T-cell (primary cell): ENCODE measurements around the gene SORBS1. TPM values are rescaled to one million over a fixed set of nuclear protein-coding genes. Genes with fewer than 3 reads are reported as not detected.

Experiments used
- ATAC-seq, 4 experiments: fragments of 200-7000 bp in 3 of 4; fragments of 150-1000 bp in 1 of 4; cut with Tn5 transposase; replicated peaks in 1 of 4; 1 replicate in 3 of 4; 2 replicates in 1 of 4; pipeline ENCODE4 v1.10.0; 2021; ENCODE audit warnings: moderate library complexity in 3 of 4, mild to moderate bottlenecking in 2 of 4, moderate number of reproducible peaks in 1 of 4
- CTCF ChIA-PET, 2 donors: fragments of 300-600 bp; sonication (Branson Sonifier 250); formaldehyde crosslinking; loops; one replicate each; lab custom pipeline; 2022; ENCODE audit warnings: antibody characterized with exemption in 2 of 2; lab: Charles Lee
- POLR2A ChIA-PET, 2 donors: fragments of 300-600 bp; sonication (Branson Sonifier 250); formaldehyde crosslinking; loops; one replicate each; lab custom pipeline; 2022; ENCODE audit warnings: antibody characterized with exemption in 2 of 2; lab: Charles Lee
- DNase-seq, 35 experiments: peaks; one replicate each; pipeline versions ENCODE4 v3.0.0 to v3.0.0-alpha.2; 2013 to 2023
- H3K27ac ChIP-seq: one replicate; pipeline ENCODE4 v1.5.1; 2013; ENCODE audit warnings: low read length
- H3K27me3 ChIP-seq, 2 experiments: replicated peaks in 1 of 2; 1 replicate in 1 of 2; 2 replicates in 1 of 2; pipeline versions ENCODE4 v1.6.1 to v1.7.0; 2013; ENCODE audit warnings: low read length in 1 of 2, mixed read lengths in 1 of 2; ENCODE audit not compliant: control insufficient read depth in 2 of 2, insufficient read depth in 2 of 2; ENCODE audit errors: extremely low read depth in 1 of 2
- H3K36me3 ChIP-seq, 2 donors: 1 replicate in 1 of 2; 2 replicates in 1 of 2; pipeline versions ENCODE4 v1.6.1 to v1.7.0; 2013; ENCODE audit warnings: low read length in 1 of 2; ENCODE audit not compliant: control insufficient read depth in 2 of 2, insufficient read depth in 1 of 2; ENCODE audit errors: extremely low read depth in 1 of 2
- H3K4me1 ChIP-seq, 2 experiments: 1 replicate in 1 of 2; 2 replicates in 1 of 2; pipeline versions ENCODE4 v1.6.1 to v1.7.0; 2013; ENCODE audit warnings: low read length in 2 of 2, mixed read lengths in 1 of 2; ENCODE audit not compliant: insufficient read depth in 2 of 2, control insufficient read depth in 1 of 2; ENCODE audit errors: extremely low read depth in 1 of 2
- H3K4me3 ChIP-seq, 2 donors: 1 replicate in 1 of 2; 2 replicates in 1 of 2; pipeline versions ENCODE4 v1.5.1 to v1.7.0; 2013; ENCODE audit warnings: mild to moderate bottlenecking in 2 of 2, low read length in 1 of 2, moderate library complexity in 1 of 2; ENCODE audit not compliant: control insufficient read depth in 1 of 2; ENCODE audit errors: extremely low read depth in 1 of 2
- H3K9me3 ChIP-seq: 2 replicates; pipeline ENCODE4 v1.7.0; 2013
- H3K27ac Mint-ChIP-seq, 2 donors: one replicate each; pipeline ENCODE4 v1.8.0; 2020 to 2021; ENCODE audit warnings: mild to moderate bottlenecking in 2 of 2, mixed read lengths in 2 of 2
- H3K27me3 Mint-ChIP-seq, 2 donors: one replicate each; pipeline ENCODE4 v1.8.0; 2021 to 2022; ENCODE audit warnings: mixed read lengths in 2 of 2
- H3K36me3 Mint-ChIP-seq: one replicate; pipeline ENCODE4 v1.8.0; 2021; ENCODE audit warnings: mixed read lengths
- H3K4me1 Mint-ChIP-seq, 3 donors: one replicate each; pipeline ENCODE4 v1.8.0; 2020 to 2022; ENCODE audit warnings: mixed read lengths in 3 of 3, mild to moderate bottlenecking in 1 of 3
- H3K4me3 Mint-ChIP-seq, 3 donors: one replicate each; pipeline ENCODE4 v1.8.0; 2020 to 2022; ENCODE audit warnings: mild to moderate bottlenecking in 3 of 3, mixed read lengths in 3 of 3, moderate library complexity in 3 of 3
- H3K9me3 Mint-ChIP-seq, 3 donors: one replicate each; pipeline ENCODE4 v1.8.0; 2020 to 2022; ENCODE audit warnings: mixed read lengths in 3 of 3
- WGBS: methylation state at CpG from one replicate; pipeline ENCODE4 v1.1.5; 2013; ENCODE audit warnings: missing lambda C conversion rate; ENCODE audit not compliant: insufficient coverage; 5-methylcytosine and 5-hydroxymethylcytosine counted together
- total RNA-seq, 35 experiments: library from RNA in 6 of 35; stranded (reverse) in 6 of 35; fragments of 120-200 nt in 1 of 35; gene quantifications; one replicate each; pipeline versions ENCODE4 v1.2.1 to v1.2.4 and lab custom pipeline; 2013 to 2026

The SORBS1 gene
- total RNA-seq, 5 donors from 2014 or later (not counting 1 experiment from before 2014, with no cell fraction given): 0.98 to 2.4 (median 1.8) TPM

GRCh38 chr10:95280637-95281036, 280.5 kb downstream of the SORBS1 start:
- peaks cover 0 to 8% of the 10 kb centered on the region in 2 experiments for H3K4me1 ChIP-seq
- no peak overlapping the region for H3K27ac ChIP-seq
- DNase-seq (no peak), ATAC-seq (no peak)
- no peaks in the 10 kb centered on the region for H3K9me3 ChIP-seq
- POLR2A ChIA-PET: no interaction called here
- no peaks in the 10 kb centered on the region for H3K36me3 ChIP-seq
- peaks cover 0 to 2% (median 0%) of the 10 kb centered on the region in 3 donors for H3K4me1 Mint-ChIP-seq
- WGBS: no CpG with 5 or more reads among the region's 2 CpGs
- H3K27me3 Mint-ChIP-seq: no peaks in the 10 kb centered on the region
- H3K9me3 Mint-ChIP-seq: no peaks in the 10 kb centered on the region
- peaks cover 0 to 3% of the 10 kb centered on the region in 2 experiments for H3K27me3 ChIP-seq
- H3K4me3 Mint-ChIP-seq: no peak overlapping the region
- H3K27ac Mint-ChIP-seq: no peak overlapping the region
- no peak overlapping the region for H3K4me3 ChIP-seq
- no peaks in the 10 kb centered on the region for H3K36me3 Mint-ChIP-seq
- CTCF ChIA-PET: no interaction called here

DNA sequence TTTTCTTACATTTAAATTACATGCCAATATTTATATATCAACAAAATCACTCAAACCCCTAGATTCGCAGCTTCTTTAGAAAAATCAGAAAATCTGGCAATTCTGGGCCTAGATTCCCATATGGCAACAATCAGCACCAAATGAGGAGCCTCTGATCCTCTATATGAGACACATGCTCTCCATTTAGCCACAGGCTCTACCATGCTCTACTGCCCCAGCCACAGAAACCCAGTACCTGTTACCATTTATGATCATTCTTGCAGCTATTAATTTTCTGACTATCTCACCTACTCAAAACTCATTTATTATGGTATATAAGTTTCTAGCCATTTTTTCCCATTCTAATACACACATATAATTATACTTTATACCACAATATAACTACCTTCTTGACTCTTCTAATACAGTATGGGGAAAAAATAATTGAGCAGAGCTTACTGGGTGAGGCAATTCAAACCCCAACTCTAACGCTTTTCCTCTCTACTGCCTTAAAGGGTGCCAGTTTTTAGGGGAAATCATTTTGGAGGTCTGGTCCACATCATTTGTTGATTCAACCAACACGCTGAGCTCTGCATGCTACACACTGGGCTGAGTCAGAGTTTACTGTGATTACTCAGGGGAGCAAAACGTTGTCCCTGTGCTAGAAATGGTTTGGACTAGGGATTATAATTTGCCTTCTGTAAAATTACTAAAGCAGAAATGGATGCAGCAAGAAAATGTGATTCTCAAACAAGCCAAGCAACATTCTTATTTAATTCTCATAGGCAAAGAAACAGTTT, 281.9 kb downstream of the SORBS1 start:
- ChIA-PET POLR2A (no interaction called here), CTCF (interaction anchor here in 1 of 2 donors (0.6 kb wide), 1 partner anchor 652 kb away, joined by 3 read pairs; no protein-coding TSS in a partner anchor)
- H3K27ac Mint-ChIP-seq: no peak overlapping the region
- DNase-seq (no peak), ATAC-seq (no peak)
- Histone ChIP-seq H3K9me3 (no peaks in the 10 kb centered on the region), H3K27ac (no peak overlapping the region), H3K36me3 (no peaks in the 10 kb centered on the region), H3K27me3 (no peaks in the 10 kb centered on the region), H3K4me3 (no peak overlapping the region), H3K4me1 (no peaks in the 10 kb centered on the region)
- WGBS: 90% methylated on average over 2 of the region's 4 CpGs
- H3K36me3 Mint-ChIP-seq: no peaks in the 10 kb centered on the region
- no peaks in the 10 kb centered on the region for H3K9me3 Mint-ChIP-seq
- H3K27me3 Mint-ChIP-seq: no peaks in the 10 kb centered on the region
- peaks cover 0 to 2% (median 0%) of the 10 kb centered on the region in 3 donors for H3K4me1 Mint-ChIP-seq
- no peak overlapping the region for H3K4me3 Mint-ChIP-seq

DNA sequence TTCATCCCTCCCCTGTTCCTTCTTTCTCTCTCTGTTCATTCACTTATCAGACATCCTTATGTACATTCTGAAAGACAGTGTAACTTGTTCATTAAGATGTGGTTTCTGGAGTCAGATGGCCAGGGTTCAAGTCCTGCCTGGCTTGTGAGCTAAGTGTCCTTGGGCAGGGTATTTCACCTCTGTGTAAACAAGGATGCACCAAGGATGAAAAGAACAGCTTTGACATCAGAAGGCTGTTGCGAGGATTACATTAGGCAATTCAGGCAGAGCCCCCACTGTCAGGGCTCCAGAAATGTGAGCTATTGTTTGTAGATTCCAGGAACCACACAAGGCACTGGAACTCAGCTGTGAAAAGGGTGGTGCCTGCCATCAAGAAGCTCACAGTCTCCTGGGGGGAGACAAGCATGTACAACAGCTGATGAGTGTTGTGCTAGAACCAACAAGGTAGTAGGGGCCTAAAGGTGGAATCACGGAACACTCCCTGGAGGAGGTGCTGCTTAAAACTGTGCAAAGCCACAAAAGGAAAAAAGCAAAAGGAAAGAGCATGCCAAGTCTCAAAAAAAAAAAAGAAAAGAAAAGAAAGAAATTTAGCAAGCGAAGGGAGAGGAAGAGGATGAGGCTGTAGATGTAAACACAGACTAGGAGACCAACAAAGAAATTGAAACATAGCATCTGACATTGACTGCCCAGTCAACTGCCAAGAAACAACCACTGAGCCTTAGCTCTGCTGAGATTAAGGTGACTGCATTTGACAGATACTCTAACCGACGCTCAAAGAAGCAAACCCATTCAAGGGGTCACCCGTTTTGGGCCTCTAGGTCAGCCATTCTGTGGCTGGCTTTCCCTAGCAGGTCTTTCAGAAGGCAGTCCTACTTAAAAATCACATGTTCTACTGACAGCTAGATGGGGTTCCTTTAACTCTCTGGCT, 282.8 kb downstream of the SORBS1 start:
- H3K9me3 ChIP-seq: no peaks in the 10 kb centered on the region
- Mint-ChIP-seq H3K9me3 (no peaks in the 10 kb centered on the region), H3K36me3 (no peaks in the 10 kb centered on the region), H3K27ac (no peak overlapping the region), H3K4me3 (no peak overlapping the region), H3K27me3 (no peaks in the 10 kb centered on the region), H3K4me1 (peaks cover 0 to 2% (median 0%) of the 10 kb centered on the region in 3 donors)
- 90% methylated on average over 5 of the region's 6 CpGs for WGBS
- POLR2A ChIA-PET: no interaction called here
- DNase-seq (no peak), ATAC-seq (no peak)
- no peaks in the 10 kb centered on the region for H3K27me3 ChIP-seq
- H3K27ac ChIP-seq: no peak overlapping the region
- H3K4me1 ChIP-seq: no peaks in the 10 kb centered on the region
- CTCF ChIA-PET: no interaction called here
- no peaks in the 10 kb centered on the region for H3K36me3 ChIP-seq
- H3K4me3 ChIP-seq: no peak overlapping the region

DNA sequence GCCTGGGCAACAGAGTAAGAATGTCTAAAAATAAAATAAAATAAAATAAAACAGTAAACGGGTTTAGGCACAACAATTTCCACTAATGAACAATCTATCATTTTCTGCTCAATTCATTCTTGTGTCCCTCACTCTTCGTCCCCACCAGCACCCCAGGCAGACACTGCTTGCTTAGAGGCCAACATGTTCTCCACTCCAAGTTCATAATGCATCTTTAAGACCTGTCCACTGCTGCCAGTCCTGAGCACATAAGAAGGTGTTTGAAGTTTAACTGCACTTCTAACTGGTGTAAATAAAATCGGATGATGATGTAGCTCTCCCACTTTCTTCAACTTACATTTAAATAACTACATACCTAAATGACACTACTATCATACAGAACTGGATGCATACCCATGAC, 283.6 kb downstream of the SORBS1 start:
- no peak for DNase-seq

DNA sequence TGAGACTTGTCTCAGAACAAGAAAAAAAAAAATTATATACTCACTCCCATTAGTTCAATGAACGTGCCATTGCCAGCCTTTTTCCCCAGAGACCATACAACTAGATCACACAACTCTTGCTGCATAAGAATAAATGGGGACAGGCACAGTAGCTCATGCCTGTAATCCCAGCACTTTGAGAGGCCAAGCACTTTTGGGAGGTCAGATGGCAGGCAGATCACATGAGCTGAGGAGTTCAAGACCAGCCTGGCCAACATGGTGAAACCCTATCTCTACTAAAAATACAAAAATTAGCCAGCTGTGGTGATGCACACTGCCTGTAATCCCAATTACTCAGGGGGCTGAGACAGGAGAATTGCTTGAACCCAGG, 284.0 kb downstream of the SORBS1 start:
- H3K4me1 Mint-ChIP-seq: peaks cover 0 to 2% (median 0%) of the 10 kb centered on the region in 3 donors
- H3K9me3 Mint-ChIP-seq: no peaks in the 10 kb centered on the region
- ATAC-seq (no peak), DNase-seq (no peak)
- 67% methylated on average over 1 of the region's 1 CpG for WGBS
- Histone ChIP-seq H3K27ac (no peak overlapping the region), H3K4me3 (no peak overlapping the region), H3K27me3 (no peaks in the 10 kb centered on the region), H3K36me3 (no peaks in the 10 kb centered on the region), H3K4me1 (no peaks in the 10 kb centered on the region), H3K9me3 (no peaks in the 10 kb centered on the region)
- ChIA-PET CTCF (no interaction called here), POLR2A (no interaction called here)
- H3K27ac Mint-ChIP-seq: no peak overlapping the region
- H3K4me3 Mint-ChIP-seq: no peak overlapping the region
- no peaks in the 10 kb centered on the region for H3K36me3 Mint-ChIP-seq
- H3K27me3 Mint-ChIP-seq: no peaks in the 10 kb centered on the region

More for the DNA sequence above, 283.6 kb downstream of the SORBS1 start:
- 70% methylated on average over 3 of the region's 3 CpGs for WGBS
- H3K9me3 Mint-ChIP-seq: no peaks in the 10 kb centered on the region
- H3K36me3 ChIP-seq: no peaks in the 10 kb centered on the region
- no peak for ATAC-seq
- no peak overlapping the region for H3K27ac ChIP-seq
- H3K9me3 ChIP-seq: no peaks in the 10 kb centered on the region
- peaks cover 0 to 2% (median 0%) of the 10 kb centered on the region in 3 donors for H3K4me1 Mint-ChIP-seq
- no peaks in the 10 kb centered on the region for H3K27me3 Mint-ChIP-seq
- ChIA-PET POLR2A (no interaction called here), CTCF (no interaction called here)
- H3K4me3 Mint-ChIP-seq: no peak overlapping the region
- H3K4me1 ChIP-seq: no peaks in the 10 kb centered on the region
- H3K36me3 Mint-ChIP-seq: no peaks in the 10 kb centered on the region
- H3K27me3 ChIP-seq: no peaks in the 10 kb centered on the region
- no peak overlapping the region for H3K27ac Mint-ChIP-seq
- H3K4me3 ChIP-seq: no peak overlapping the region

DNA sequence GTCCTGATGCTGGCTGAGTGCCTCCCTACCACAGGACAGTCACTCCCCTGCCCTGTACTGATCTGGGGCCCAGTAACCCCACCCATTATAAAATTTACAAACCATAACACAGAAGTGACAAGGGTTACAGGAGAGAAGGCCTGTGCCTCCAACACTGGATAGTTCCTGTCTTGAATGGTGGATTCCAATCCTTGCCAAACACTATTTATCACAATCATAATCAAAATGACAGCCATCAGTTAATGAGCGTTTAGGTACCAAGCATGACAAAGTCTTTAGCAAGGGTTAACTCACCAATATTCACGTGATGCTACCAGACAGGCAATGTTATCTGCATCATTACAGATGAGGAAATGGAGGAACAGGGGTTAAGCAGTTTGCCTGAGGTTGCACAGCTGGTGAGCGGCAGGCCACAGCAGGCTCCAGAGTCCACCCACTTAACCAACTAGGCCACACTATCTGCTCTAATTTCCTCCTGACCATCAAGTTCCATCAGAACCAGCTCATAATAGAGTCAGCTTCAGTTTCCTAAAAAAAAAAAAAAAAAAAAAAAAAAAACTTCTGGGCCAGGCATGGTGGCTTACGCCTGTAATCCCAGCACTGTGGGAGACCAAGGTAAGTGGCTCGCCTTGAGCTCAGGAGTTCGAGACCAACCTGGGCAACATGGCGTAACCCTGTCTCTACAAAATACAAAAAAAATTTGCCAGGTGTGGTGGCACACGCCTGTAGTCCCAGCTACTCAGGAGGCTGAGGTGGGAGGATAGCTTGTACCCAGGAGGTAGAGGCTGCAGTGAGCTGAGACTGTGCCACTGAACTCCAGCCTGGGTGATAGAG, 284.6 kb downstream of the SORBS1 start:
- Histone ChIP-seq H3K4me1 (no peaks in the 10 kb centered on the region), H3K27me3 (no peaks in the 10 kb centered on the region), H3K27ac (no peak overlapping the region), H3K9me3 (no peaks in the 10 kb centered on the region), H3K36me3 (no peaks in the 10 kb centered on the region), H3K4me3 (no peak overlapping the region)
- H3K9me3 Mint-ChIP-seq: no peaks in the 10 kb centered on the region
- peaks cover 0 to 2% (median 0%) of the 10 kb centered on the region in 3 donors for H3K4me1 Mint-ChIP-seq
- no peak for ATAC-seq
- DNase-seq: no peak
- no peak overlapping the region for H3K27ac Mint-ChIP-seq
- ChIA-PET POLR2A (no interaction called here), CTCF (interaction anchor here in 1 of 2 donors (0.6 kb wide), 2 partner anchors 26 to 92 kb away, joined by 3 to 5 read pairs; no protein-coding TSS in a partner anchor)
- no peaks in the 10 kb centered on the region for H3K36me3 Mint-ChIP-seq
- H3K4me3 Mint-ChIP-seq: no peak overlapping the region
- H3K27me3 Mint-ChIP-seq: no peaks in the 10 kb centered on the region
- 100% methylated on average over 3 of the region's 8 CpGs for WGBS
